ENCODE data around the gene ACTL9. TPM values are rescaled to one million over a fixed set of nuclear protein-coding genes. Genes with fewer than 3 reads are reported as not detected.
A peak's percentile ranks its signal among the peaks of the same experiment; 100 is the strongest.
"Not testable (repeated sequence)": the region's sequence is repeated elsewhere in the genome, so short reads cannot be mapped to it uniquely, and the experiment has no call there.

The ACTL9 gene, protein sequence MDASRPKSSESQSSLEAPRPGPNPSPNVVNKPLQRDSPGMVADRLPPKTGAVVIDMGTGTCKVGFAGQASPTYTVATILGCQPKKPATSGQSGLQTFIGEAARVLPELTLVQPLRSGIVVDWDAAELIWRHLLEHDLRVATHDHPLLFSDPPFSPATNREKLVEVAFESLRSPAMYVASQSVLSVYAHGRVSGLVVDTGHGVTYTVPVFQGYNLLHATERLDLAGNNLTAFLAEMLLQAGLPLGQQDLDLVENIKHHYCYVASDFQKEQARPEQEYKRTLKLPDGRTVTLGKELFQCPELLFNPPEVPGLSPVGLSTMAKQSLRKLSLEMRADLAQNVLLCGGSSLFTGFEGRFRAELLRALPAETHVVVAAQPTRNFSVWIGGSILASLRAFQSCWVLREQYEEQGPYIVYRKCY
- total RNA-seq (not detected), polyA plus RNA-seq (not detected)
- long read RNA-seq, donor 1: 0 reads
- long read RNA-seq, donor 2: 0 reads
- long read RNA-seq, donor 3: 0 reads
- long read RNA-seq, donor 4: 0 reads
- long read RNA-seq, donor 5: 0 reads
- long read RNA-seq, donor 6: 0 reads
- long read RNA-seq, donor 7: 0 reads
- long read RNA-seq, donor 8: 0 reads
- long read RNA-seq, donor 9: 0 reads
- long read RNA-seq, donor 10: 0 reads

DNA sequence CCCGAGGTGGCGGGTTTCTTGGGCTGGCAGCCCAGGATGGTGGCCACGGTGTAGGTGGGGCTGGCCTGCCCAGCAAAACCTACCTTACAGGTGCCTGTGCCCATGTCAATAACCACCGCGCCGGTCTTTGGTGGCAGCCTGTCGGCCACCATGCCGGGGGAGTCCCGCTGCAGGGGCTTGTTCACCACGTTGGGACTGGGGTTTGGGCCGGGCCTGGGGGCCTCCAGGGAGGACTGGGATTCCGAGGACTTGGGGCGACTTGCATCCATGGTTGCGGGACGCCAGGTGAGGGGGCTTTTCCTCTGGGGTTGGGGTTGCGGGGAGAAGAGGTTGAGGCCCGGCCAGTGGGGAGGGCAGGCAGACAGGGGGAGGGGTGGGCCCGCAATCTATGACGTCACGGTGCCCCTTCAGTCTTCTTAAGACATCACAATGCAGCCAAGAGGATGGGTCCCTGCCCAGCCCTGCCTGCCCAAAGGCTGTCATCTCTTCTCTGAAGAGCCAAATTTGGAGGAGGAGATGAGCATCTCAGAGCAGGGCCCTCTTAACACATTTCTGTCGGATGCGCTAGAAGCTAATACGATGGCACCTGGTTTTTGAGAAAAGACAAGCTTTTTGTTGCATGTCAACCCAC is at the start of gene ACTL9:
TSS of gene ACTL9 (minus strand) at position 363 of the 631 bp plus-strand sequence. CDS start at position 269, 94 bp downstream.
- H3K9me3 ChIP-seq: peaks cover 0 to 3% (median 0%) of the 10 kb centered on the region in 4 donors
- no peaks in the 10 kb centered on the region for H3K4me1 ChIP-seq
- H3K27ac ChIP-seq: no peak within 1 kb of the TSS
- no peak for TF ChIP-seq POLR2AphosphoS5 (IDR thresholded peaks at IDR 0.05)
- TF ChIP-seq EP300 (IDR thresholded peaks at IDR 0.05): no peak
- TF ChIP-seq, protein P1, sequence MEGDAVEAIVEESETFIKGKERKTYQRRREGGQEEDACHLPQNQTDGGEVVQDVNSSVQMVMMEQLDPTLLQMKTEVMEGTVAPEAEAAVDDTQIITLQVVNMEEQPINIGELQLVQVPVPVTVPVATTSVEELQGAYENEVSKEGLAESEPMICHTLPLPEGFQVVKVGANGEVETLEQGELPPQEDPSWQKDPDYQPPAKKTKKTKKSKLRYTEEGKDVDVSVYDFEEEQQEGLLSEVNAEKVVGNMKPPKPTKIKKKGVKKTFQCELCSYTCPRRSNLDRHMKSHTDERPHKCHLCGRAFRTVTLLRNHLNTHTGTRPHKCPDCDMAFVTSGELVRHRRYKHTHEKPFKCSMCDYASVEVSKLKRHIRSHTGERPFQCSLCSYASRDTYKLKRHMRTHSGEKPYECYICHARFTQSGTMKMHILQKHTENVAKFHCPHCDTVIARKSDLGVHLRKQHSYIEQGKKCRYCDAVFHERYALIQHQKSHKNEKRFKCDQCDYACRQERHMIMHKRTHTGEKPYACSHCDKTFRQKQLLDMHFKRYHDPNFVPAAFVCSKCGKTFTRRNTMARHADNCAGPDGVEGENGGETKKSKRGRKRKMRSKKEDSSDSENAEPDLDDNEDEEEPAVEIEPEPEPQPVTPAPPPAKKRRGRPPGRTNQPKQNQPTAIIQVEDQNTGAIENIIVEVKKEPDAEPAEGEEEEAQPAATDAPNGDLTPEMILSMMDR (IDR thresholded peaks at IDR 0.05): no peak
- TF ChIP-seq POLR2A (IDR thresholded peaks at IDR 0.05): no peak
- no peak for DNase-seq
- no peaks in the 10 kb centered on the region for H3K36me3 ChIP-seq
- intact Hi-C loops (cut with DNase I; ENCODE audit: low total_unique reads): no loop called here
- WGBS, 5 donors: 49 to 66% (median 57%) methylated on average over 14 to 23 of the region's 23 CpGs
- H3K4me3 ChIP-seq: no peak within 1 kb of the TSS
- peaks cover 5 to 91% (median 9%) of the 10 kb centered on the region in 3 donors for H3K27me3 ChIP-seq

DNA sequence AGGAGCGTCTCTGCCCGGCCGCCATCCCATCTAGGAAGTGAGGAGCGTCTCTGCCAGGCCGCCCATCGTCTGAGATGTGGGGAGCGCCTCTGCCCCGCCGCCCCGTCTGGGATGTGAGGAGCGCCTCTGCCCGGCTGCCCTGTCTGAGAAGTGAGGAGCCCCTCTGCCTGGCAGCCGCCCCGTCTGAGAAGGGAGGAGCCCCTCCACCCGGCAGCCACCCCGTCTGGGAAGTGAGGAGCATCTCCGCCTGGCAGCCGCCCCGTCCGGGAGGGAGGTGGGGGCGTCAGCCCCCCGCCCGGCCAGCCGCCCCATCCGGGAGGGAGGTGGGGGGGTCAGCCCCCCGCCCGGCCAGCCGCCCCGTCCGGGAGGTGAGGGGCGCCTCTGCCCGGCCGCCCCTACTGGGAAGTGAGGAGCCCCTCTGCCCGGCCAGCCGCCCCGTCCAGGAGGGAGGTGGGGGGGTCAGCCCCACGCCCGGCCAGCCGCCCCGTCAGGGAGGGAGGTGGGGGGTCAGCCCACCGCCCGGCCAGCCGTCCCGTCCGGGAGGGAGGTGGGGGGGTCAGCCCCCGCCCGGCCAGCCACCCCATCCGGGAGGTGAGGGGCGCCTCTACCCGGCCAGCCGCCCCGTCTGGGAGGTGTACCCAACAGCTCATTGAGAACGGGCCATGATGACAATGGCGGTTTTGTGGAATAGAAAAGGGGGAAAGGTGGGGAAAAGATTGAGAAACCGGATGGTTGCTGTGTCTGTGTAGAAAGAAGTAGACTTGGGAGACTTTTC is 40.9 kb upstream of the ACTL9 start:
- intact Hi-C loops (cut with DNase I; ENCODE audit: low total_unique reads); H3K4me1 ChIP-seq; H3K27me3 ChIP-seq; H3K27ac ChIP-seq; H3K4me3 ChIP-seq; DNase-seq; H3K9me3 ChIP-seq; H3K36me3 ChIP-seq: not testable (repeated sequence)
- WGBS, 5 donors: 88 to 97% (median 94%) methylated on average over 10 to 40 of the region's 55 CpGs

DNA sequence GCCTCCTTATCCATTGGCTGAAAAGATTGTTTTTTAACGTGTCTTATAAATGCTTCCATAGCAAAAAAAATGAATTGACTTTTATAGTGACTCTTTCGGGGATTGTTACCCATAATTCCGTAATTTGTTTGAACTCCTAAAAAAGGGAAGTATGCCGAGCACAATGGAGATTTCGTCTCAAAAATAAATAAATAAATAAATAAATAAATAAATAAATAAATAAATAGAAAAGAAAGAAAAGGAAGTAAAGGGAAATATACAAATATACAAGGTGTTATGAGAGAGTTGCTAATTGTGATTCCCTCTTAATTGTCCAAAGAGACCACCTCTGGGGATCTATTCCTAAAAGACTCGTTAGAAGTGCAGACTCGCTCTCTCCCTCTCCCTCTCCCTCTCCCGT is 39.8 kb upstream of the ACTL9 start:
- intact Hi-C loops (cut with DNase I; ENCODE audit: low total_unique reads): no loop called here
- no peaks in the 10 kb centered on the region for H3K4me1 ChIP-seq
- H3K27me3 ChIP-seq: no peaks in the 10 kb centered on the region
- 80 to 85% (median 83%) methylated on average over 8 of the region's 8 CpGs for WGBS, 5 donors
- no peak for DNase-seq
- H3K4me3 ChIP-seq: no peak overlapping the region
- H3K27ac ChIP-seq: no peak overlapping the region
- TF ChIP-seq, protein P1 (IDR thresholded peaks at IDR 0.05): no peak
- no peak for TF ChIP-seq POLR2AphosphoS5 (IDR thresholded peaks at IDR 0.05)
- H3K9me3 ChIP-seq: no peaks in the 10 kb centered on the region
- H3K36me3 ChIP-seq: no peaks in the 10 kb centered on the region

DNA sequence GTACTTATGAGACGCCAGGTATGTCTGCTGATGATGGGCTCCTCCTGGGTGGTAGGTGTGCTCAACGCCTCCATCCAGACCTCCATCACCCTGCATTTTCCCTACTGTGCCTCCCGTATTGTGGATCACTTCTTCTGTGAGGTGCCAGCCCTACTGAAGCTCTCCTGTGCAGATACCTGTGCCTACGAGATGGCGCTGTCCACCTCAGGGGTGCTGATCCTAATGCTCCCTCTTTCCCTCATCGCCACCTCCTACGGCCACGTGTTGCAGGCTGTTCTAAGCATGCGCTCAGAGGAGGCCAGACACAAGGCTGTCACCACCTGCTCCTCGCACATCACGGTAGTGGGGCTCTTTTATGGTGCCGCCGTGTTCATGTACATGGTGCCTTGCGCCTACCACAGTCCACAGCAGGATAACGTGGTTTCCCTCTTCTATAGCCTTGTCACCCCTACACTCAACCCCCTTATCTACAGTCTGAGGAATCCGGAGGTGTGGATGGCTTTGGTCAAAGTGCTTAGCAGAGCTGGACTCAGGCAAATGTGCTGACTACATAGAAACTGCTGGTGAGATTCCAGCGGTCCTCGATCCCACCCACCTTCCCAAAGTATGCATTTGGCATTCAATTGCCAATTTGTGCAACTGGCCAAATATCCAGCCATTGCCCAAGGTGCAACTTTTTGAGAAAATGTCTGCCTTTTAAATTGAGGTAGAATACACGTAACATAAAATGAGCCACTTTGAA is 33.0 kb upstream of the ACTL9 start:
- TF ChIP-seq POLR2A (IDR thresholded peaks at IDR 0.05): no peak
- TF ChIP-seq, protein P1 (IDR thresholded peaks at IDR 0.05): no peak
- no peak for TF ChIP-seq POLR2AphosphoS5 (IDR thresholded peaks at IDR 0.05)
- no peak for TF ChIP-seq EP300 (IDR thresholded peaks at IDR 0.05)
- H3K9me3 ChIP-seq: peaks cover 0 to 10% (median 3%) of the 10 kb centered on the region in 4 donors
- H3K27me3 ChIP-seq: peaks cover 0 to 17% (median 0%) of the 10 kb centered on the region in 3 donors
- DNase-seq: peak in 1 of 2 donors; percentile 9
- 57 to 67% (median 63%) methylated on average over 19 of the region's 19 CpGs for WGBS, 5 donors
- no peak overlapping the region for H3K27ac ChIP-seq
- H3K4me3 ChIP-seq: no peak overlapping the region
- intact Hi-C loops (cut with DNase I; ENCODE audit: low total_unique reads): no loop called here
- H3K4me1 ChIP-seq: no peaks in the 10 kb centered on the region
- H3K36me3 ChIP-seq: no peaks in the 10 kb centered on the region

Measured in stomach (tissue), 19 donors.